Stimulated activated CD8-positive, alpha-beta memory T cell treated with anti-CD3 and anti-CD28 coated beads, Interleukin-7, amount 100 ng/mL, for 1 hour (primary cell): ENCODE data around the gene CXCL17.
A peak's percentile ranks its signal among the peaks of the same experiment; 100 is the strongest.
"Not testable (repeated sequence)": the region's sequence is repeated elsewhere in the genome, so short reads cannot be mapped to it uniquely, and the experiment has no call there.

Experiments
- DNase-seq, 2 donors: peaks; one replicate each; pipeline ENCODE4 v3.0.0-alpha.2; 2020; ENCODE audit warnings: low read depth in 2 of 2

The CXCL17 gene

GRCh38 chr19:42466521-42467182 is 23.9 kb upstream of the CXCL17 start:
- DNase-seq, result no peak

- DNase-seq, result no peak
Measured at GRCh38 chr19:42465827-42466280, 23.1 kb upstream of the CXCL17 start.

DNA sequence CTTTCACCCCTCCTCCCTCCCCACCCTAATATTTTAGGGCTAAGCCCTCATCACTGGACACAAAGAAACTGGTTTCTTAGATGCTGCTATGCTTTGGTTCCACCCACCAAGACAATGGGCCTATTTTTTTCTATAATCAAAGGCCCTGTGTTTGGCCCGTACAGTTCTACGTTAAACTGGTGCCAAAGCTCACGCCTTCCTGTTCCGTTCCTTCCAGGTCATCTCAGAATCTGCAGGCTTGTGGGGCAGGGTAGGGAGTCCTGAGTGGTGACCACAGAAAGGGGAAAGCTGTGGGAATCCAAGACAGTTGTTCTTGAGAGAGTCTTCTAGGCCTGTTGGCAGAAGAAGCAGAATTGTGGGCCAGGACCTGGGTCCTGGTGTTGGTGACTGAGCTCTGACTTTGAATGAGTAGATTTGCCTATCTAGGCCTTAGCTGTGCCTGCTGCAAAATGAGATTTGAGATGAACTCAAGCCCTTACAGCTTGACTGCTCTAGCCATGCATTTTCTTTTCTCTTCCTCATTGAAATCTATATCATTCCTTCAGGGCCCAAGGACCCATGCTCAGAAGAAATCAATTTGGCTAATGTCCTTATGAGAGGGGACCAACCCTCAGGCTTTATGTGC is 19.1 kb upstream of the CXCL17 start:
- no peak for DNase-seq

- not testable (repeated sequence) for DNase-seq
Measured at GRCh38 chr19:42461231-42461630, 18.5 kb upstream of the CXCL17 start.

DNA sequence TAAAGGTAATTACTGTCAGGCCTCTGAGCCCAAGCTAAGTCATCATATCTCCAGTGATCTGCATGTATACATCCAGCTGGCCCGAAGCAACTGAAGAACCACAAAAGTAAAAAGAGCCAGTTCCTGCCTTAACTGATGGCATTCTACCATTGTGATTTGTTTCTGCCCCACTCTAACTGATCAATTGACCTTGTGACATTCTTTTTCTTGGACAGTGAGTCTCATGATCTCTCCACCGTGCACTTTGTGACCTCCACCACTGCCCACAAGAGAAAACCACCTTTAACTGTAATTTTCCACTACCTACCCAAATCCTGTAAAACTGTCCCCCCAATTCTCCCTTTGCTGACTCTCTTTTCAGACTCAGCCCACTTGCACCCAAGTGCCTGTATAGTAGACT is 17.2 kb upstream of the CXCL17 start:
- DNase-seq, result no peak

GRCh38 chr19:42455621-42456081 is 12.9 kb upstream of the CXCL17 start:
- no peak for DNase-seq

- DNase-seq, result no peak
Measured at GRCh38 chr19:42455086-42455485, 12.3 kb upstream of the CXCL17 start.

GRCh38 chr19:42452590-42452989 is 9.8 kb upstream of the CXCL17 start:
- no peak for DNase-seq

DNA sequence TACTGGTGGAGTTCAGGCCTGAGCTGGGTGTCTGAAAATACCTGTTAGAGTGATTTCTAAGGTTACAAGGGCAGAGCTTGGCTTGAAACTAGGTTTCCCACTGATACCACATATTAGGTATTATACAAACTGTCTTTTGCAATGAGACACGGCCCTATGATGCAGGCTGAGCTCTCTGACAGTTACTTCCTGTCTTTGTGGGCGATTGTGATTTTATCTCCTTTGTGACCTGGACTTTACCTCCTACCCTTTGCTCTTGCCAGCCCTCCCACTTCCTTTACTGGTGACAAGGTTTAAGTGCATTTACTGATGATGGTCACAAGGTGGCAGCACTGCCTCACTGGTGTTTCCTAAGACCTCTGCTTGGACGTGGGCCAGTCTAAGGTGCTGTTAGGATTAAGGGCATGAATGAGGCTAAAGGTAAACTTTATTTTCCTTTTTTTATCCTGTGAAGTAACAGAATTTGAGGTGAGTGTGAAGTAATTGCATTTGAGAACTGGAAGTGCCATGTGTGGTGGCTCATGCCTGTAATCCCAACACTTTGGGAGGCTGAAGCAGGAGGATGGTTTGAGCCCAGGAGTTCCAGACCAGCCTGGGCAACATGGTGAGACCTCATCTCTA is 7.7 kb upstream of the CXCL17 start:
- peak; percentile 51 to 53 for DNase-seq

DNA sequence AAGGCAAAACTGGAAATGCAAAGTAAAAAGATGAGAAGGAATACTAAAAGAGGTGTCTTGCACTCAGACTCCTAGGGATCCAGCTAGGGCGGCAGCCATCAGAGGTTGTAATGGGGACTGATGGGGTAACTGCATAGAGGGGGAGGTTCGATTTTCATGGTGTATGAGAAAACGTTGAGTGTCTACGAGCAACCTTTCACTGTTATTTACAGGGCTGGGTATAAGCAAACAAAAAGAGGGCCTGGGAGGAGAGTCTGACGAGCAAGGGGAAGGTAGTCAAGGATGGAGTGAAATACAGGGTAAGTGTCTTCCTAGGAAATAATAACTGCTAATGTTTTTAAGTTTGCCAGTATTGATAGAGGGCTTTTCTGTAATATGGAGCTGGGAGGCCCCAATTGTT is 5.6 kb upstream of the CXCL17 start:
- DNase-seq, result not testable (repeated sequence)

GRCh38 chr19:42445948-42446347 is 3.2 kb upstream of the CXCL17 start:
- no peak for DNase-seq

DNA sequence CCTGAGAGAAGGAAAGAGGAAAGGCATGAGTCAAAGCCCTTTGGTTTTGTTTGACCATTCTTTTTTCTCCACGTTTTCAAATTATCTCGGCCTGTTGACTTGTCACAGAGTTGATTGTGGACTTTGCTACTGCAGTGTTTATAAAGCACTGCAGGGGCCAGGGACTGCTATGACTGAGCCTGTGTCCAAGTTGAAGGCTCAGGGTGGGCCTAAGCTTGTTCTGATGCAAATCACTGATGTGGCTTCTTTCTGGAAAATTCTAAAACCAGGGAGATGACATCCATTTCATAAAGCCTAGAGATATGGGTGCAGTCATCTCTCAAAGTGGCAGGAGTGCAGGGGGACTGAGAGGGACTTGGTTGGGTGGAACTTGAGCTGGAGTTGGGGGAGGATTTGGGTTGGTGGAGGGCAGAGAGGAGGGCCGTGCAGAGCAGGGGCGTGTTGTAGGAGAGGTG is 1.2 kb upstream of the CXCL17 start:
- DNase-seq, result no peak

DNA sequence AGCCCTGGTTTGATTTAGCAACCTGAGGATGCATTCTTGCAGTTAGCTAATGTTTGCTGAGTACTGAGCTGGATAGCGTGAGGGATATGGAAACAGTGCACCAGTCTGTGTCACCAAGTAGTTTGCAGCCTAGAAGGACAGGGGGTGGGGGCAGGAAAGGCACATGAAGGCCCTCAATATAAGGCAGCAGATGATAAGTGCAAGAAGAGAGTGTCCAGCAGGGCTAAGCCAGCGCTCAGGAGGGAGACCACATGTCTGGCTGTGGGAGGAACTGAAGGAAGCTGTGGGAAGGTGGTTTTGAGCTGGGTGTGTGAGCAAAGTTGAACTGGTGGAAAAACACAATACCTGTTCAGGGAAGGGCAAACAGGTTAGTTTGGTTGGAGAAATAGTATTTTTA is 1.7 kb downstream of the CXCL17 start:
- no peak for DNase-seq

- DNase-seq, result peak; percentile 64 to 71
Measured at GRCh38 chr19:42440357-42441048, 2.2 kb downstream of the CXCL17 start.

DNA sequence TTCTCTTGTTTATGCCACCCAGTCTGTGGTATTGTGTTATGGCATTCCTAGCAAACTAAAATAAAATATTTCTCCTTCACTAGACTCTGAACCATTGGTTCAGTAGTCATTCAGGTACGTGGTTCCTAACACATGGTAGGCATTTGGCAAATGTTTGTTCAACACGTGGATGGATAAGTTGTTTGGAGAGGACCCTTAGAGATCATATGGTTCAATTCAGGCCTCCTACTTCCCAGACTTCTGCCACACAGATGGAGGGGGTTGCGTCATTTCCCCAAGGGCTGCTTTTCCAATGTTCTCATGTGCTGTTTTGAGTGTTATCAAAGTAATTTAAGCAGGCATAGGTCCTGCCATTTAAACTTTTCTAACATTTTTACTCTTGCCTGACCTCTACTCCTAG is 6.7 kb downstream of the CXCL17 start:
- no peak for DNase-seq

DNA sequence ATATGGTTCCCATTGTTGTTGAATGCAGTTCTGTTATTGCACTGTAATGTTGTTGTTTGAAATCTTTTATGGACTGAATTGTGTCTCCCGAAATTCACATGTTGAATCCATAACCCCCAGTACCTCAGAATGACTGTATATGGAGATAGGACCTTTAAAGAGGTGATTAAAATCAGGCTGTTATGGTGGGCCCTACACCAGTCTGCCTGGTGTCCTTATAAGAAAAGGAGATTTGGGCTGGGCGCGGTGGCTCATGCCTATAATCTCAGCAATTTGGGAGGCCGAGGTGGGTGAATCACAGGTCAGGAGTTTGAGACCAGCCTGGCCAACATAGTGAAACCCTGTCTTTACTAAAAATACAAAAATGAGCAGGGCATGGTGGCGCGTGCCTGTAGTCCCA is 7.4 kb downstream of the CXCL17 start:
- DNase-seq, result no peak

DNA sequence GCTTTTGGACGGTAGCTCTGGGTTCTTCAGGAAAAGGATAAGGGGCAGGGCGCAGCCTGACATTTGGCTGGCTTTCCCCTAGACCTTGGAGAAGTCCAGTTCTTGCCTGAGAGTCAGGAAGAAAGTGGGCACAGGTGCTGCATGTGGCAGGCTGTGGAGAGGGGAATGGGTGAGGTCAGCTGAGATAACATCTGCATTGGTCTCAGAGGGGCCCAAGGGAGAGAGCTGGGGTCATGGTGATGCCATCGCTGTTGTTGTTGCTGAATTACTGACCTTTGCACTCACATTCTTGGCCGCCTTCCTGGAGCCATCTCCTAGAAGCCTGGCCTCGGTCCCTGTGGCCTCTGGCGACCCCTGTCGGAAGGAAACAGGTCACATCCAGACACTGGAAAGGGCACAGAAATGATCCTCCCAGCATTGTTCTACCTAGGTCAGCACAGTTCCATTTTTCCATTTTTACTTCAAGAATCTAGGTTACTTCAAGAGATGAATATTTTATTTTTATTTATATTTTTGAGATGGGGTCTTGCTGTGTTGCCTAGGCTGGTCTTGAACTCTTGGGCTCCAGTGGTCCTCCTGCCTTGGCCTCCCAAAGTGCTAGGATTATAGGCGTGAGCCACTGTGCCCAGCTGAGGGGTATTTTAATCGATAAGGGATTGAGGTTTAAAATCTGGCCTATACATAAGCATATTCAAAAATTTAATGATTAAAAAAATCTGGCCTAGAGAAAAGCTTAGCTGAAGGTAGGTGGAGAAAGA is 9.1 kb downstream of the CXCL17 start:
- peak; percentile 20 to 39 for DNase-seq

DNA sequence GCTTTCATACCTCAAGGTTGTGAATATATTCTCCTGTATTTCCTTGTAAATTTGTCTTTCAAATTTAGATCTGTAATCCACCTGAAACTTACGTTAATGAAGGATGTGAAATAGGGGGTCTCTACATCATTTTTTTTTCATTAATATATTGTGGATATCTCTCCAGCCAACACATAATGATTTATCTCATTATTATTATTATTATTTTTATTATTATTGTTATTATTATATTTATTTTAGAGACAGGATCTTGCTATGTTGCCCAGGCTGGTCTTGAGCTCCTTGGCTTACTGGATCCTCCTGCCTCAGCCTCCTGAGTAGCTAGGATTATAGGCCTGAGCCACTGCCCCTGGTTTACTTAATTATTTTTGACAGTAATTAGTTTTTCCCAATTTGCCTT is 11.3 kb downstream of the CXCL17 start:
- DNase-seq, result no peak

- no peak for DNase-seq
Measured at GRCh38 chr19:42428676-42429075, 14.1 kb downstream of the CXCL17 start.

GRCh38 chr19:42427313-42427712 is 15.4 kb downstream of the CXCL17 start, which contains the start of gene LIPE:
Gene LIPE, minus strand, starts transcription at chr19:42427388. Its CDS starts 239 bp downstream, at chr19:42427149.
- no peak for DNase-seq

DNA sequence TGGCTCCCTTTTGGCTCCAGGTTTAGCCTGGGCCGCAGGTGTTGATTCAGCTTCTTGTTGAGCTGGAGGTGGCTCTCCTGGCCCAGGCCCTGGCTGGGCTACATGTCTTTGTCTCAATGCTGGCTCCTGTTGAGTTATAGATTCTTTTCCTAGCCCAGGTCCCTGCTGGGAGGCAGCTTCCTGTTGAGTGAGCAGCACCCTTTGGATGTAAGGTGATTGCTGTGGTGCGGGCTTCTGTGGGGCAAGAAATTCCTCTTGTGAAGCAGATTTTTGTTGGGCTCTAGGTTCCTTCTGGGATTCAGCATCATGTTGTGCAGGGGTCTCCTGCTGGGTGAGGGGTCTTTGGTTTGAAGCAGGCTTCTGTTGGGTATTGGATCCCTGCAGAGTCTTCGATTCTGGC is 16.1 kb downstream of the CXCL17 start:
- DNase-seq, result no peak
